NOMO-1 treated with dmso at 0.1 percent for 144 hours (cell line): ENCODE measurements around the gene CD200.
A peak's percentile ranks its signal among the peaks of the same experiment; 100 is the strongest.
"Not testable (repeated sequence)": the region's sequence is repeated elsewhere in the genome, so short reads cannot be mapped to it uniquely, and the experiment has no call there.

Source experiments
- DNase-seq: peaks from one replicate; lab custom pipeline; 2025; ENCODE audit not compliant: unreplicated experiment; lab: John Stamatoyannopoulos, UW

The CD200 gene

GRCh38 chr3:112357930-112358780 is 25.2 kb downstream of the CD200 start:
- no peak for DNase-seq

GRCh38 chr3:112360561-112360960 is 27.6 kb downstream of the CD200 start:
- DNase-seq: no peak

- DNase-seq: no peak
Measured at GRCh38 chr3:112362221-112362620, 29.3 kb downstream of the CD200 start.

GRCh38 chr3:112364291-112364690 is 31.3 kb downstream of the CD200 start:
- DNase-seq: no peak

GRCh38 chr3:112365035-112365434 is 32.1 kb downstream of the CD200 start:
- no peak for DNase-seq

GRCh38 chr3:112365636-112366035 is 32.7 kb downstream of the CD200 start:
- no peak for DNase-seq

GRCh38 chr3:112366522-112366921 is 33.6 kb downstream of the CD200 start:
- DNase-seq: no peak

- no peak for DNase-seq
Measured at GRCh38 chr3:112371569-112371968, 38.6 kb downstream of the CD200 start.

GRCh38 chr3:112372396-112372795 is 39.4 kb downstream of the CD200 start:
- DNase-seq: peak; percentile 58

GRCh38 chr3:112373476-112373875 is 40.5 kb downstream of the CD200 start:
- no peak for DNase-seq

- DNase-seq: no peak
Measured at GRCh38 chr3:112373924-112374323, 41.0 kb downstream of the CD200 start.

- no peak for DNase-seq
Measured at GRCh38 chr3:112374333-112374734, 41.4 kb downstream of the CD200 start.

- DNase-seq: no peak
Measured at GRCh38 chr3:112375117-112375516, 42.2 kb downstream of the CD200 start.

GRCh38 chr3:112376241-112376911 is 43.4 kb downstream of the CD200 start:
- no peak for DNase-seq

GRCh38 chr3:112376992-112377391 is 44.0 kb downstream of the CD200 start:
- peak; percentile 31 for DNase-seq

GRCh38 chr3:112377568-112378071 is 44.7 kb downstream of the CD200 start:
- DNase-seq: no peak

- not testable (repeated sequence) for DNase-seq
Measured at GRCh38 chr3:112378347-112378746, 45.4 kb downstream of the CD200 start.

GRCh38 chr3:112379020-112379690 is 46.2 kb downstream of the CD200 start:
- DNase-seq: peak; percentile 74

- DNase-seq: no peak
Measured at GRCh38 chr3:112381673-112382542, 49.0 kb downstream of the CD200 start.

- DNase-seq: no peak
Measured at GRCh38 chr3:112382543-112383160, 49.7 kb downstream of the CD200 start.
